ENCODE data around the gene STX4. TPM values are rescaled to one million over a fixed set of nuclear protein-coding genes. Genes with fewer than 3 reads are reported as not detected.

Gene STX4
- total RNA-seq, 4 donors from 2014 or later, result 26.8 to 47.6 (median 39.9) TPM

GRCh38 chr16:31089199-31089598, 55.8 kb downstream of the STX4 start:
- intact Hi-C loops (cut with DNase I), result no loop called here
- 92 to 97% methylated on average over 7 to 8 of the region's 8 CpGs for WGBS, 2 donors

More at GRCh38 chr16:31089199-31089598, 55.8 kb downstream of the STX4 start:
- peaks cover 4 to 6% of the 10 kb centered on the region in 2 donors for H3K36me3 ChIP-seq
- no peak overlapping the region for H3K4me3 ChIP-seq (replicated peaks in 1 of 3)
- H3K4me1 ChIP-seq, result peaks cover 9% of the 10 kb centered on the region in 2 donors
- H3K27ac ChIP-seq, result no peak overlapping the region
- H3K9me3 ChIP-seq, result no peaks in the 10 kb centered on the region
- TF ChIP-seq POLR2A (IDR thresholded peaks at IDR 0.05) (no peak), CTCF (IDR thresholded peaks at IDR 0.05) (no peak)
- no peaks in the 10 kb centered on the region for H3K27me3 ChIP-seq
- DNase-seq, result no peak

Other genes with a start within 250 kb of the STX4 start
- 10 to 100 TPM; 14.5 to 26.7 (median 19.0) TPM for gene ZNF629, start 246.4 kb upstream of the STX4 start, total RNA-seq
- gene BCL7C, start 139.5 kb upstream of the STX4 start, total RNA-seq, result 10 to 100 TPM; 43.6 to 67.6 (median 47.9) TPM
- gene CTF1, start 136.9 kb upstream of the STX4 start, total RNA-seq, result 1 to 10 TPM; 2.6 to 7.5 (median 5.6) TPM
- gene FBXL19, start 110.0 kb upstream of the STX4 start, total RNA-seq, result 10 to 100 TPM; 11.7 to 24.0 (median 14.4) TPM
- gene ORAI3, start 84.5 kb upstream of the STX4 start, total RNA-seq, result 10 to 100 TPM; 32.9 to 49.5 (median 40.2) TPM
- 10 to 100 TPM in 2 of 4 donors, 1 to 10 TPM in 2; 7.7 to 11.4 (median 9.2) TPM for gene SETD1A, start 75.8 kb upstream of the STX4 start, total RNA-seq
- gene HSD3B7, start 48.4 kb upstream of the STX4 start, total RNA-seq, result 10 to 100 TPM in 2 of 4 donors, 1 to 10 TPM in 2; 4.0 to 13.8 (median 10.9) TPM
- gene STX1B, start 22.9 kb upstream of the STX4 start, total RNA-seq, result under 1 TPM in 2 of 4 donors, not detected in 2; 0.34 to 0.40 TPM
- 10 to 100 TPM in 3 of 4 donors, 1 to 10 TPM in 1; 9.0 to 15.2 (median 11.9) TPM for gene ZNF668, start 40.7 kb downstream of the STX4 start, total RNA-seq
- 10 to 100 TPM; 13.3 to 20.1 (median 17.7) TPM for gene ZNF646, start 40.9 kb downstream of the STX4 start, total RNA-seq
- 1 to 10 TPM in 3 of 4 donors, under 1 TPM in 1; 0.93 to 1.9 (median 1.6) TPM for gene PRSS53, start 55.4 kb downstream of the STX4 start, total RNA-seq
- 100 to 1,000 TPM in 2 of 4 donors, 10 to 100 TPM in 2; 58.7 to 145 (median 104) TPM for gene VKORC1, start 61.2 kb downstream of the STX4 start, total RNA-seq
- gene BCKDK, start 74.8 kb downstream of the STX4 start, total RNA-seq, result 10 to 100 TPM; 30.1 to 52.0 (median 40.5) TPM
- gene KAT8, start 84.1 kb downstream of the STX4 start, total RNA-seq, result 100 to 1,000 TPM in 3 of 4 donors, 10 to 100 TPM in 1; 90.0 to 121 (median 113) TPM
- gene PRSS8, start 102.2 kb downstream of the STX4 start, total RNA-seq, result 10 to 100 TPM; 42.1 to 89.9 (median 72.8) TPM
- 1 to 10 TPM; 1.4 to 6.6 (median 3.0) TPM for gene PRSS36, start 116.5 kb downstream of the STX4 start, total RNA-seq
- 10 to 100 TPM; 41.7 to 88.5 (median 70.5) TPM for gene FUS, start 146.6 kb downstream of the STX4 start, total RNA-seq
- 10 to 100 TPM in 2 of 4 donors, 1 to 10 TPM in 2; 4.8 to 21.4 (median 12.4) TPM for gene PYCARD, start 169.2 kb downstream of the STX4 start, total RNA-seq
- gene TRIM72, start 180.6 kb downstream of the STX4 start, total RNA-seq, result under 1 TPM in 2 of 4 donors, not detected in 2; under 0.01 to 0.11 TPM
- gene PYDC1, start 183.6 kb downstream of the STX4 start, total RNA-seq, result not detected
- 1 to 10 TPM; 2.8 to 5.0 (median 4.0) TPM for gene ITGAM, start 226.4 kb downstream of the STX4 start, total RNA-seq

Data from thyroid gland (tissue), 4 donors.